ENCODE results near the gene UNK. TPM values are rescaled to one million over a fixed set of nuclear protein-coding genes. Genes with fewer than 3 reads are reported as not detected.
"Not testable (repeated sequence)": the region's sequence is repeated elsewhere in the genome, so short reads cannot be mapped to it uniquely, and the experiment has no call there.

UNK gene
- total RNA-seq, 1 experiment from 2014 or later = 35.4 TPM

GRCh38 chr17:75809631-75810111 is 25.1 kb downstream of the UNK start:
- DNase-seq (ENCODE audit: low spot score) = no peak
- POLR2A ChIA-PET = no interaction called here
- CTCF ChIA-PET = interaction anchor here (0.8 to 3.5 kb wide), 2 partner anchors 21 to 46 kb away, joined by 5 to 12 read pairs; partner anchors contain the start of gene WBP2
- Mint-ChIP-seq H3K36me3 (peaks cover 13% of the 10 kb centered on the region; the same call in 1 of the 2 replicates), H3K4me3 (no peak overlapping the region), H3K27ac (no peak overlapping the region), H3K4me1 (no peaks in the 10 kb centered on the region), H3K27me3 (ENCODE audit: low read depth) (no peaks in the 10 kb centered on the region), H3K9me3 (no peaks in the 10 kb centered on the region)
- ATAC-seq = no peak
- TF ChIP-seq IRF2 (CRISPR knock-in tag; IDR thresholded peaks at IDR 0.05; ENCODE audit: borderline replicate concordance, low read depth) = no peak
- TF ChIP-seq ZNF138 (CRISPR knock-in tag; conservative IDR thresholded peaks at IDR 0.05) = no peak
- TF ChIP-seq JUN (CRISPR knock-in tag; IDR thresholded peaks at IDR 0.05) = no peak
- no peak for TF ChIP-seq E2F1 (CRISPR knock-in tag; IDR thresholded peaks at IDR 0.05)
- no peak for TF ChIP-seq TEAD4 (CRISPR knock-in tag; IDR thresholded peaks at IDR 0.05)
- no peak for TF ChIP-seq MLX (CRISPR knock-in tag; IDR thresholded peaks at IDR 0.05)
- TF ChIP-seq ELF4 (CRISPR knock-in tag; IDR thresholded peaks at IDR 0.05; ENCODE audit: low read depth) = no peak
- no peak for TF ChIP-seq ZNF416 (CRISPR knock-in tag; IDR thresholded peaks at IDR 0.05)

GRCh38 chr17:75810216-75810615 is 25.6 kb downstream of the UNK start:
- DNase-seq (ENCODE audit: low spot score) (no peak), ATAC-seq (peak; percentile 42)
- Mint-ChIP-seq H3K4me1 (no peaks in the 10 kb centered on the region), H3K36me3 (peaks cover 14% of the 10 kb centered on the region; the same call in 1 of the 2 replicates), H3K27ac (no peak overlapping the region), H3K4me3 (no peak overlapping the region), H3K27me3 (ENCODE audit: low read depth) (no peaks in the 10 kb centered on the region), H3K9me3 (no peaks in the 10 kb centered on the region)
- POLR2A ChIA-PET = no interaction called here
- CTCF ChIA-PET = no interaction called here
- TF ChIP-seq PREB (CRISPR knock-in tag; IDR thresholded peaks at IDR 0.05; ENCODE audit: borderline replicate concordance) = no peak
- peak; percentile 33; the same call in 1 of the 2 replicates for TF ChIP-seq SP1 (CRISPR knock-in tag; conservative IDR thresholded peaks at IDR 0.05)

GRCh38 chr17:75810756-75811155 is 26.1 kb downstream of the UNK start:
- H3K9me3 Mint-ChIP-seq; ATAC-seq; H3K27ac Mint-ChIP-seq; CTCF ChIA-PET; DNase-seq (ENCODE audit: low spot score); POLR2A ChIA-PET; H3K4me3 Mint-ChIP-seq; H3K27me3 Mint-ChIP-seq (ENCODE audit: low read depth); H3K4me1 Mint-ChIP-seq: not testable (repeated sequence)
- H3K36me3 Mint-ChIP-seq = peaks cover 14% of the 10 kb centered on the region; the same call in 1 of the 2 replicates

- peaks cover 17% of the 10 kb centered on the region; the same call in 1 of the 2 replicates for H3K36me3 Mint-ChIP-seq
- H3K27me3 Mint-ChIP-seq (ENCODE audit: low read depth) = no peaks in the 10 kb centered on the region
- POLR2A ChIA-PET = no interaction called here
- H3K27ac Mint-ChIP-seq = no peak overlapping the region
- no peaks in the 10 kb centered on the region for H3K9me3 Mint-ChIP-seq
- H3K4me1 Mint-ChIP-seq = no peaks in the 10 kb centered on the region
- no peak overlapping the region for H3K4me3 Mint-ChIP-seq
- DNase-seq (ENCODE audit: low spot score) = no peak
- CTCF ChIA-PET = no interaction called here
- no peak for ATAC-seq
- TF ChIP-seq E2F1 (CRISPR knock-in tag; IDR thresholded peaks at IDR 0.05) (no peak), PRDM15 (CRISPR knock-in tag; IDR thresholded peaks at IDR 0.05) (no peak), SMAD4 (CRISPR knock-in tag; IDR thresholded peaks at IDR 0.05) (no peak), ELF4 (CRISPR knock-in tag; IDR thresholded peaks at IDR 0.05; ENCODE audit: low read depth) (no peak), GTF2I (CRISPR knock-in tag; conservative IDR thresholded peaks at IDR 0.05) (no peak), RORB (CRISPR knock-in tag; IDR thresholded peaks at IDR 0.05) (no peak), MXD4 (CRISPR knock-in tag; IDR thresholded peaks at IDR 0.05; ENCODE audit: borderline replicate concordance) (no peak), ZBTB43 (CRISPR knock-in tag; IDR thresholded peaks at IDR 0.05) (no peak), ATF1 (CRISPR knock-in tag; IDR thresholded peaks at IDR 0.05) (no peak), NR2C2 (CRISPR knock-in tag; IDR thresholded peaks at IDR 0.05) (no peak)
Observed at GRCh38 chr17:75811174-75811573, 26.6 kb downstream of the UNK start.

Measured in WTC11 (cell line).